Stimulated activated naive CD8-positive, alpha-beta T cell treated with anti-CD3 and anti-CD28 coated beads, Interleukin-15, amount 100 ng/mL, for 72 hours (primary cell): ENCODE data around the gene ZBTB11.

ENCODE experiments used
- ATAC-seq: fragments of 150-1000 bp; cut with Tn5 transposase; 2 replicates; pipeline ENCODE4 v1.10.0; 2021; ENCODE audit warnings: mild to moderate bottlenecking, moderate library complexity
- DNase-seq, 2 donors: peaks; one replicate each; pipeline ENCODE4 v3.0.0; 2021 to 2022
- H3K27ac Mint-ChIP-seq, 2 donors: one replicate each; pipeline ENCODE4 v1.8.0; 2022; ENCODE audit warnings: mild to moderate bottlenecking in 2 of 2, mixed read lengths in 2 of 2, moderate library complexity in 2 of 2
- H3K27me3 Mint-ChIP-seq: one replicate; pipeline ENCODE4 v1.8.0; 2022; ENCODE audit warnings: mixed read lengths
- H3K4me1 Mint-ChIP-seq: one replicate; pipeline ENCODE4 v1.8.0; 2022; ENCODE audit warnings: mild to moderate bottlenecking, mixed read lengths
- H3K4me3 Mint-ChIP-seq, 2 donors: one replicate each; pipeline ENCODE4 v1.8.0; 2022; ENCODE audit warnings: mild to moderate bottlenecking in 2 of 2, mixed read lengths in 2 of 2, moderate library complexity in 1 of 2
- H3K9me3 Mint-ChIP-seq, 2 donors: one replicate each; pipeline ENCODE4 v1.8.0; 2022; ENCODE audit warnings: mixed read lengths in 2 of 2

Gene ZBTB11

DNA sequence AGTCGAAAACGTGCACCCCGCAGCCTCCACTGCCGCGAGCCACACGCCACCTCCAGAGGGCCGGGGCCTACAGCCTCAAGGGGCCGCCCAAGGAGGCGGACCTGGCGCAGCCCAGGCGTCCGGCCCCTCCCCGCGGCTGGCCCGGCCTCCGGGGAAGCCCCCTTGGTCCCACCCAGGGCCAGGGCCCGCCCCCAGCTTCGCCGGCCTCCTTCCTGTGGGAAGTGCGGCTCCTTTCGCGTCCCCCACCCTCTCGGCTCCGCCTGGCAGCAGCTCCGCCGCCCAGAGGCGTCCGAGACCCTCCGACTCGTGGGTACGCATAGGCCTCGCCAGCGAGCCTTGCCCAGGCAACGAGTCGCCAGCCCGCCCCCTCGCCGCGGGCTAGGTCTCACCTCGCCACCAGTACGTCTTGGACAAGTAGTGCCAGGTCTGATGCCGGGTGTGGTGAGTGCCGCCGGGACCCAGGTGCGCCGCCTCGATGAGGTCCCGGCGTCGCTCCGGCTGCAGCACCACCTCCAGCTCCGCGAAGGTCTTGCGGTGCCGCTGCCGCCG is 642 bp downstream of the ZBTB11 start:
- peak overlapping the region; percentile 96 to 98 for H3K27ac Mint-ChIP-seq
- H3K27me3 Mint-ChIP-seq, result no peaks in the 10 kb centered on the region
- peak; percentile 95 to 97 for DNase-seq
- peak overlapping the region; percentile 95 to 96 for H3K4me3 Mint-ChIP-seq
- H3K9me3 Mint-ChIP-seq, result no peaks in the 10 kb centered on the region
- peak; percentile 93 for ATAC-seq
- peaks cover 66% of the 10 kb centered on the region for H3K4me1 Mint-ChIP-seq

DNA sequence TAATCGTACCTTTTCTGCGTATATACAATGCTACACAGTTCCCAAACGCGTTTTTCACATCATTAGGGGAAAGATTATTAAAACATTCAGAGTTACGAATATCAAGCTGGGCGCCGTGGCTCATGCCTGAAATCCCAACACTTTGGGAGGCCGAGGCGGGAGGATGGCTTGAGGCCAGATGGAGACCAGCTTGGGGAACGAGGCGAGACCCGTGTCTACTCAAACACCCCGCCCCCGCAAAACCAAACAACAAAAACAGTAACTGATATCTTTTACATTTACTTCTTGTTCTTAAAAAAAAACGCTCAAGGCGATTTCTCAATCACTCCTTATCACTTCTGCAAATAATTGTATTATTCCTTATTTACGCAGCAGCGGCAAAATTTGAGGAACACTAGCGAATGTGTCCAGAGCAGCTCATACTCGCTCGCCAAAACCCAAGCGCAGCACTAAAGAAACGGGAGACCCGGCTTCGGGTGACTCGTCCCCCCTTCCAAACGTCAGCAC is 1.2 kb downstream of the ZBTB11 start:
- Mint-ChIP-seq H3K4me1 (peaks cover 66% of the 10 kb centered on the region), H3K4me3 (peak overlapping the region; percentile 95 to 96), H3K9me3 (no peaks in the 10 kb centered on the region), H3K27me3 (no peaks in the 10 kb centered on the region), H3K27ac (peak overlapping the region; percentile 94 to 95)
- ATAC-seq, result no peak
- DNase-seq, result no peak

DNA sequence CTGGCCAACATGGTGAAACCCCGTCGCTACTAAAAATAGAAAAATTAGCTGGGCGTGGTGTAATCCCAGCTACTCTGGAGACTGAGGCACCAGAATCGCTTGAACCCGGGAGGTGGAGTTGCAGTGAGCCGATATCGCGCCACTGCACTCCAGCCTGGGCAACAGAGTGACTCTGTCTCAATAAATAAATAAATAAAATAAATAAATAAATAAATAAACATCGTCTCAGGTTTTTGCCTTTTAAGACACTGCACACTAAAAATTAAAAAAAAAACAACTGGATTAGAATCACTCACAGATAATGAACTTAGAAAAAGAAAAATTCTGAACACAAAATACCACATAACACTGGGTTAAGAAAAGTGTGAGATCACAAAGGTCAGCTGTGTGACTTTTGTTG is 2.4 kb downstream of the ZBTB11 start:
- ATAC-seq (no peak), DNase-seq (no peak)
- no peaks in the 10 kb centered on the region for H3K9me3 Mint-ChIP-seq
- H3K4me3 Mint-ChIP-seq, result peak overlapping the region; percentile 95 to 96
- H3K27me3 Mint-ChIP-seq, result no peaks in the 10 kb centered on the region
- H3K27ac Mint-ChIP-seq, result no peak overlapping the region
- H3K4me1 Mint-ChIP-seq, result peaks cover 63% of the 10 kb centered on the region

DNA sequence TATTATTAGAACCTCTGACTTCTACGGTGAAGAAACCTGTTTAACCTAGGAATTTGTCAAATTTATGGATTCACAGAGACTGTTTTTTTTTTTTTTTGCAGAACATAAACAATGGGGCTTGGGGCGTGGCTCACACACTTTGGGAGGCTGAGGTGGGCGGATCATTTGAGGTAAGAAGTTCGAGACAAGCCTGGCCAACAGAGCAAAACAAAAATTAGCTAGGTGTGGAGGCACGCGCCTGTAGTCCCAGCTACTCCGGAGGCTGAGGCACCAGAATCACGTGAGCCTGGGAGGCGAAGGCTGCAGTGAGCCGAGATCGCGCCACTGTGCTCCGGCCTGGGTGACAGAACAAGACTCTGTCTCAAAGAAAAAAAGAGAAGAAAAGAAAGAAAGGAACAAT is 3.0 kb downstream of the ZBTB11 start:
- no peaks in the 10 kb centered on the region for H3K9me3 Mint-ChIP-seq
- ATAC-seq (no peak), DNase-seq (no peak)
- no peaks in the 10 kb centered on the region for H3K27me3 Mint-ChIP-seq
- peak overlapping the region in 1 of 2 donors; percentile 87 for H3K27ac Mint-ChIP-seq
- peaks cover 63% of the 10 kb centered on the region for H3K4me1 Mint-ChIP-seq
- peak overlapping the region; percentile 59 to 83 for H3K4me3 Mint-ChIP-seq

DNA sequence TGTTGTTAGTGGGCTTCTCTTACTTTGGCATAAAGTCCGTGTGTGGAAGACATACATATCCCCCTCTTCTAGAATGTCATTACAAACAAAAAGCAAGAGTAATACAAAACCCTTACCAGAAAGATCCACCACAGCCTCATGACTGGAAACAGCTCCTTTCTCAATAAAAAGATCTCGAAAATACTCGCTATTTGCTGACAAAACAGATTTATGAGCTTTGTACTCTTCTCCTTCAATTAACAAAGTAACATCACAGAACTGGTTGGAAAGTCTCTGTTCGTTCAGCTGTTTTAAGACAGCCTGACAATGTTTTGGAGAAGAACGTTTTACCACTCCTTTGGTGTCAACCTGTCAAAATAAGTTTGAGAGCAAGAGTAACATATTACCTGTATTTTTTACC is 5.9 kb downstream of the ZBTB11 start:
- Mint-ChIP-seq H3K4me3 (no peak overlapping the region), H3K4me1 (peaks cover 48% of the 10 kb centered on the region), H3K9me3 (no peaks in the 10 kb centered on the region), H3K27me3 (no peaks in the 10 kb centered on the region), H3K27ac (no peak overlapping the region)
- DNase-seq (no peak), ATAC-seq (no peak)

DNA sequence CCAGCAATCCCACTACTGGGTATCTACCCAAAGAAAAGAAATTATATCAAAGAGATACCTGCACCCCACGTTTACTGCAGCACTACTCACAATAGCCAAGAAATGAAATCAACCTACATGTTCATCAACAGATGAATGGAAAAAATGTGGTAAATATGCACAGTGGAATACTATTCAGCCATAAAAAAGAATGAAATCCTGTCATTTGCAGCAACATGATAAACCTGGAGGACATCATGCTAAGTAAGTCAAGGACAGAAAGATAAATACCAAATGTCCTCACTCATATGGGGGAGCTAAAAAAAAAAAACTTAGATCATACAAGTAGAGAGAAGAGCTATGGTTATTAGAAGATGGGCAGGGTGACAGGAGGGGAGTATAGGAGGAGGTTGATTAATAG is 9.1 kb downstream of the ZBTB11 start:
- Mint-ChIP-seq H3K27ac (no peak overlapping the region), H3K4me1 (peaks cover 17% of the 10 kb centered on the region), H3K4me3 (no peak overlapping the region), H3K27me3 (no peaks in the 10 kb centered on the region), H3K9me3 (no peaks in the 10 kb centered on the region)
- no peak for ATAC-seq
- DNase-seq, result no peak

DNA sequence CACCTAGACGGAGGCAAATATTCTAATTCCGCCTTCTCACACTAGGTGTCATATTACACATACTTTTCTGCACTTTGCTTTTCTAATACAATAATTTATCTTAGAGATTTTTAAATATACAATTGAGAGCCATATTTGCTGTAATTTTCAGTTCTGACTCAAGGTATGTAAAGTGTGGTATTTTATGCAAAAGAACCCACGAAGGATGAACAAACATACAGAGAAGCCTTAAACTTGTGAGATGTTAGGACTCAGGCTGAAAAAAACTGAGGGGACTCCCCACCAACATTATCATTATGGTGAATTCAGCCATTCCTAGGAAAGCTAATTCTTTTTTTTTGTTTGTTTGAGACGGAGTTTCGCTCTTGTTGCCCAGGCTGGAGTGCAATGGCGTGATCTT is 9.6 kb downstream of the ZBTB11 start:
- DNase-seq (no peak), ATAC-seq (no peak)
- no peak overlapping the region for H3K27ac Mint-ChIP-seq
- H3K9me3 Mint-ChIP-seq, result no peaks in the 10 kb centered on the region
- no peaks in the 10 kb centered on the region for H3K27me3 Mint-ChIP-seq
- H3K4me3 Mint-ChIP-seq, result no peak overlapping the region
- H3K4me1 Mint-ChIP-seq, result peaks cover 11% of the 10 kb centered on the region

DNA sequence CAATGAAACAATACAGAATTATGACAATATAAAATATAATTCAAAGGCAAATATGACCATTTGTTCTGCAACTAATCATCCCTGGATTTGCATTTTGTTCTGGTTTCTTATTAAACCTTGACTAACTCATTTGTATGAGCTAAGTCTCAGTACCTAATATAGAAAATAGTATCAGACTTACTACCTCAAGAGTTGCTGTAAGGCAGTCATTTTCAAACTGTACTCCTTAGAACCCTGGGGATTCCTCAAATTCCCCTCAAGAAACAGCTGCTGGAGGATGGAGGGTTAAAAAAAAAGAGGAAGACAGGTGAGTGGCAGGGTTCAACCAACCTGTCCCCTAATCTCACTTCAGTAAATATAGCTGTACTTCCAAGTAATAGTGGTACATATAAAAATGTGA is 11.1 kb downstream of the ZBTB11 start:
- ATAC-seq, result no peak
- Mint-ChIP-seq H3K27me3 (no peaks in the 10 kb centered on the region), H3K4me1 (peaks cover 1% of the 10 kb centered on the region), H3K9me3 (no peaks in the 10 kb centered on the region), H3K27ac (no peak overlapping the region), H3K4me3 (no peak overlapping the region)
- DNase-seq, result no peak

DNA sequence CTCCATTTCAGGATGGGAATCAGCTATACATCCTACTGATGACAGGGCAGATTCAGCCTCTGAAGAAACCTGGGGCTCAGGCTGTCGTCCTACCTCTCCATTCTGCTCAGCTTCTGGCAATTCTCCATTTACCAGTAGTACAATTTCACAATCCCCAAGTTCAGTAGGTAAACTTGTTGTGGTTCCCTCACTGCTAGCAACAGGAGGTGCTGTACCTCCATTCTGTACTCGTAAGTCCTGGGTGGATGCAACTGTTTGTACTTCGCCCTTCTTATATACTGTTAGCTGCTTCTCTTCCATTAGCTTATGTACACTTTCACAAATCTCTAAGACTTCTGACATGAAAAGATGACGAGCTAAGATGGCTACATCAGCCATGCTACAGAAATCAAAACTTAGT is 11.6 kb downstream of the ZBTB11 start:
- no peak for DNase-seq
- Mint-ChIP-seq H3K4me1 (no peaks in the 10 kb centered on the region), H3K27me3 (no peaks in the 10 kb centered on the region), H3K27ac (no peak overlapping the region), H3K4me3 (no peak overlapping the region), H3K9me3 (no peaks in the 10 kb centered on the region)
- ATAC-seq, result no peak

DNA sequence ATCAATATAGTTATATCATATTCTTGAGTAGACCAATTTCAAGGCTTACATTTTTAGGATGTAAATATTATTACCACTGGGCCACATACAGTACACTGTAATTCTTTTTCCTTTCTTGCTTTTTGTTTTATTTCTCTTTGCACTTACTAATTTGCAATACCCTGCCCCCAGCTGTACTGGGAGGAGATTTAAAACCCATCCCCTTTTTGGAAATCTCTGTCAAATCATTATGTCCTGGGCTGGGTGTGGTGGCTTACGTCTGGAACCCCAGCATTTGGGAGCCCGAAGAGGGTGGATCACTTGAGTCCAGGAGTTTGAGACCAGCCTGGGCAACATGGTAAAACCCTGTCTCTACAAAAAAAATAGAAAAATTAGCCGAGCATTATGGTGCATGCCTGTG is 16.2 kb downstream of the ZBTB11 start:
- H3K4me3 Mint-ChIP-seq, result no peak overlapping the region
- DNase-seq (no peak), ATAC-seq (no peak)
- H3K27ac Mint-ChIP-seq, result no peak overlapping the region
- no peaks in the 10 kb centered on the region for H3K4me1 Mint-ChIP-seq
- H3K9me3 Mint-ChIP-seq, result no peaks in the 10 kb centered on the region
- no peaks in the 10 kb centered on the region for H3K27me3 Mint-ChIP-seq

DNA sequence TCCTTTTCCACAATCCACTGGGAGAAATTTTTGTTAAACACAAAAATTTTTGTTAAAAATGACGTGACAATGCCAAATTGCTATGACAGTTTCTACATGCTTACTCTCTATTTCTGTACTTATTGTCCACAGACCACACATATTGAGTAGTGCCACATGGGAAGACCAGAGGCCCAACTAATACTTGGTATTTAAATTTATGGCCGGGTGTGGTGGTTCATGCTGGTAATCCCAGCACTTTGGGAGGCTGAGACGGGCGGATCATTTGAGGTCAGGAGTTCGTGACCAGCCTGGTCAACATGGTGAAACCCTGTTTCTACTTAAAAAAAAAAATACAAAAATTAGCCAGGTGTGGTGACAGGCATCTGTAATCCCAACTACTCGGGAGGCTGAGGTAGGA is 20.3 kb downstream of the ZBTB11 start:
- no peaks in the 10 kb centered on the region for H3K27me3 Mint-ChIP-seq
- DNase-seq, result no peak
- ATAC-seq, result no peak
- H3K27ac Mint-ChIP-seq, result no peak overlapping the region
- H3K9me3 Mint-ChIP-seq, result no peaks in the 10 kb centered on the region
- H3K4me3 Mint-ChIP-seq, result no peak overlapping the region
- H3K4me1 Mint-ChIP-seq, result no peaks in the 10 kb centered on the region

DNA sequence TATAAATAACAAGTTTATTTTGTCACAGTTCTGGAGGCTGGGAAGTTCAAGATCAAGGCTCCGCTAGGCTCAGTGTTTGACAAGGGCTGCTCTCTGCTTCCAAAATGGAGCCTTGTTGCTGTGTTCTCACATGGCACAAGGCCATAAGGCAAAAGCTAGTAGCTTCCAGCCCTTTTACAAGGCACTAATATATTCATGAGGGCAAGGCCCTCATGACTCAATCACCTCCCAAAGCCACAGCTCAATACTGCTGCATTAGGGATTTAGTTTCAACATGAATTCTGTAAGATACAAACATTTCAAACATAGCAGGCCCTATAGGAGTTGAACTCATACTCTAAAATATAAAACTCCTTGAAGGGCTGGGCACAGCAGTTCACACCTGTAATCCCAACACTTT is 30.2 kb downstream of the ZBTB11 start:
- no peaks in the 10 kb centered on the region for H3K27me3 Mint-ChIP-seq
- ATAC-seq (no peak), DNase-seq (no peak)
- H3K4me1 Mint-ChIP-seq, result peaks cover 33% of the 10 kb centered on the region
- no peaks in the 10 kb centered on the region for H3K9me3 Mint-ChIP-seq
- H3K4me3 Mint-ChIP-seq, result no peak overlapping the region
- no peak overlapping the region for H3K27ac Mint-ChIP-seq

DNA sequence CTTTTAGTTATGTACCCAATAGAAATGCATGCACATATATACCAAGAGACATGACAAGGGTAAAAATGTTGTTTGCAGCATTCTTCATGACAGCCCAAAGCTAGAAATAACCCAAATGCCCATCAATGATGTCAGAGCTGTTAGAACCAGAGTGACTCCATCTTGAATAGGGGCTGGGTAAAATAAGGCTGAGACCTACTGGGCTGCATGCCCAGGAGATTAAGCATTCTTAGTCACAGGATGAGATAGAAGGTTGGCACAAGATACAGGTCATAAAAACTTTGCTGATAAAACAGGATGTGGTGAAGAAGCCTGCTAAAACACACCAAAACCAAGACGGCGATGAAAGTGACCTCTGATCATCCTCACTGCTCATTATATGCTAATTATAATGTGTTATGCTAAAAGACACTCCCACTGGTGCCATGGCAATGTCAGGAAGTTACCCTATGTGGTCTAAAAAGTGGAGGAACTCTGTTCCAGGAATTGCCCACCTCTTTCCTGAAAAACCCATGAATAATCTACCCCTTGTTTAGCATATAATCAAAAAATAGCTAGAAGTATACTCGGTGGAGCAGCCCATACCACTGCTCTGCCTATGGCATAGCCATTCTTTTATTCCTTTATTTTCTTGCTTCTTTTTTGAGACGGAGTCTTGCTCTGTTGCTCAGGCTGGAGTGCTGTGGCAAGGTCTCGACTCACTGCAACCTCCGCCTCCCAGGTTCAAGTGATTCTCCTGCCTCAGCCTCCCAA is 32.9 kb downstream of the ZBTB11 start:
- H3K27me3 Mint-ChIP-seq, result no peaks in the 10 kb centered on the region
- peak overlapping the region; percentile 56 to 69 for H3K4me3 Mint-ChIP-seq
- peak overlapping the region; percentile 86 to 94 for H3K27ac Mint-ChIP-seq
- H3K9me3 Mint-ChIP-seq, result no peaks in the 10 kb centered on the region
- H3K4me1 Mint-ChIP-seq, result peaks cover 33% of the 10 kb centered on the region
- peak; percentile 54 to 78 for DNase-seq
- ATAC-seq, result peak; percentile 98

DNA sequence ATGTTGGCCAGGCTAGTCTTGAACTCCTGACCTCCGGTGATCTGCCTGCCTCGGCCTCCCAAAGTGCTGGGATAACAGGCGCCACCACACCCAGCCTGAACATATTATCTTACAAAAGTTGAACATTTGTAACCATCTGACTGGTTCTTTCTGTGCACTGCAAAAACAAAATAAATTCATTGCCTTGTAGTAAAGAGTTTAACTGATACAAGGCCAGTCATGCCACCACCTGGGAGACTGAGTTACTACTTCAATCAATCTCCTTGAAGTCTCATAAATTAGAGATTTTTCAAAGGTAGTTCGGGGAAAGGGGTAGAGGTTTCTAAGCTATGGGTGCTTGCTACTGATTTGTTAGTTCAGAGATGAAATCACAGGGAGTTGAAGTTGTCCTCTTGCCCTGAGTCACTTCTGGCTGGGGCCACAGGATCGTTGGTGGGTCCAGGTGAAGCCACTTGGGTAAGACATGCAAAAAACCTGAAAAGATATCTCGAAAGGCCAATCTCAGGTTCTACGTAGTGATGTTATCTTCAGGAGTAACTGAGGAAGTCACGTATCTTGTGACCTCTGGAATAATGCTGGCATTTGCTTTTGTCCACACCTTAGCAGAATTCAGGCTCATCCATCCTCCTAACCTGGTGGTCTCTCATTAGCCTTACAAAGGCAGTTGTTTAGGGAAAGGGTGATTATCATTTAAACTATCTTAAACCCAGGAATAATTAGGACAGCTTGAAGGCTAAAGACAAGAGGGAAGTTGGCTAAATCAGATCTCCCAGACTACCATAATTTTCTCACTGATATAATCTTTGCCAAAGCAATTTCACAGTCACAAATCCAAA is 33.7 kb downstream of the ZBTB11 start:
- H3K4me1 Mint-ChIP-seq, result peaks cover 33% of the 10 kb centered on the region
- ATAC-seq (no peak), DNase-seq (no peak)
- H3K9me3 Mint-ChIP-seq, result no peaks in the 10 kb centered on the region
- peak overlapping the region; percentile 34 to 58 for H3K27ac Mint-ChIP-seq
- no peaks in the 10 kb centered on the region for H3K27me3 Mint-ChIP-seq
- peak overlapping the region in 1 of 2 donors; percentile 33 for H3K4me3 Mint-ChIP-seq

DNA sequence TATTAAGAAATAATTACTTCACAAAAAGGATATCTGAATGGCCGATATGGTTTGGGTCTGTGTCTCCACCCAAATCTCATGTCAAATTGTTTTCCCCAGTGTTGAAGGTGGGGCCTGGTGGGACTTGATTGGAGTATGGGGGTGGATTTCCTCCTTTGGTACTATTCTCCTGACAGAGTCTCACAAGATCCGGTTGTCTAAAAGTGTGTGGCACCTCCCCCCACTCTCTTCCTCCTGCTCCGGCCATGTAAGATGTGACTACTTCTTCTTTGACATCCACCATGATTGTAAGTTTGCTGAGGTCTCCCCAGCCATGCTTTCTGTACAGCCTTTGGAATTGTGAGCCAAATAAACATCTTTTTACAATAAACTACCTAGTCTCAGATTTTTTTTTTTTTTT is 34.5 kb downstream of the ZBTB11 start:
- no peak for DNase-seq
- Mint-ChIP-seq H3K4me3 (no peak overlapping the region), H3K27me3 (no peaks in the 10 kb centered on the region), H3K27ac (no peak overlapping the region), H3K9me3 (no peaks in the 10 kb centered on the region), H3K4me1 (peaks cover 33% of the 10 kb centered on the region)
- ATAC-seq, result no peak
